ENCODE results near the gene DDX39B.

The DDX39B gene

DNA sequence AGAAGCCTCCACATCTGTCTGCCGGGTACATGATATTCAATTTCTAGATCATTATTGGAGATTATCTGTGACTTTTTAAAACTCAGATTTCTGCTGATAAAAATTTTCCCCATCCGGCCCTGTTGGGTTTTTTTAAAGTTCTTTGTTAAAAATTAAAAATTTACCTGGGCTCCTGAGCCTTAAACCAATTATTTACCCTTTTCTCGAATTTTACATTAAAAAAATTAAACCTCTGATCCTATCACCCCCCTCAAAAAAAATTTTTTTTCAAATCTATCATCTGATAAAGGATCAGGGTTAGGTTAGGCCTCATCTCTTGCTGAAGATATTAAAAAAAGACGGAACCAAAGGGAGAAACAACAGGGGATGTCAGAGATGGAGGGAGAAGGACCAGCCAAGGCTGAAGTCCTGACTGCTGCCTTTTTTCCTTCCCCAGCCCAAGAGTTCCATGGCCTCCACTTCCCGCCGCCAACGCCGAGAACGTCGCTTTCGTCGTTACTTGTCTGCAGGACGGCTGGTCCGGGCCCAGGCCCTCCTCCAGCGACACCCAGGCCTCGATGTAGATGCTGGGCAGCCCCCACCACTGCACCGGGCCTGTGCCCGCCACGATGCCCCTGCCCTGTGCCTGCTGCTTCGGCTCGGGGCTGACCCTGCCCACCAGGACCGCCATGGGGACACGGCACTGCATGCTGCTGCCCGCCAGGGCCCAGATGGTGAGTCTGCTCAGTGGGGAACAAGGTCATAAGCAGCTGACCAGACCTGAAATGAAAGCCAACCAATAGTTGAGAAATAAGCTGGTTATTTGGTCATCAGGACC is 6.1 kb upstream of the DDX39B start:
- no peak for DNase-seq (ENCODE audit: low read depth)

DNA sequence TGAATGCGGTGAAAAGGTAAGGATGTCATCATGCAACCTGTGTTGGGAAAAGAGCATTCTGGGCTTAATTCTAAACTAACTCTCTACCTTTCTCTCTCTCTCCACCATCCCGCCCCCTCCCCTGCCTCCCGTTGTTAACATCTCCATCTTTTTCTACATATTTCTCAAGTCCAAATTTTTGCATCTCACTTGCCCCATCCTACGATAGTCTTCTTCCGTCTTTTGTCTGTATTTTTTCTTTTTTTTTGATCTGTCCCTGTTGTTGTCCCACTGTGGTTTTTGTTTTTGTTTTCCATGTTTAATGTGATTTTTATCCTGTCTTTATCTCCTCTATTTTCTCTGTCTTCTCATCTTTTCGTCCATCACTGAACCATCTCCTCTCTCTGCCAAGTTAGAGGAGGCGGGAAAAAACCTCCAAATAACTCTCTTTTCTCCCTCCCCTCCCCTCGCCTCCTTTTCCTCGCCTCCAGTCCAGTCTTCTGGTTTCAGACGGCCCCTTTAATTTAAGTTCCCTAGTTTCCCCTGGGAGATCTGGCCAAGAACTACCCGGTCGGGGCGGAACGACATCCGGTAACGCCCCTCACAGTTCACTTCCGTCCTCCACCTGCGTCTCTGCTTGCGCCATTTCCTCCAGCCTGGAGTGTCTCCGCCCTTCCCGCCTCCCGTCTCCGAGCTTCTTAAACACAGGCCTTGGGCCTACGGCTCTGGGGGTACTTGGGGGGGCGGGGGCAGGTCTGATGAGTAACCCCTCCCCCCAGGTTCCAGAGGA is 5.3 kb upstream of the DDX39B start, which contains the start of gene NFKBIL1:
Gene NFKBIL1 (plus strand): TSS at position 651 of the 769 bp plus-strand sequence. CDS start 87 bp downstream, at position 738.
- DNase-seq (ENCODE audit: low read depth) = peak; percentile 87

DNA sequence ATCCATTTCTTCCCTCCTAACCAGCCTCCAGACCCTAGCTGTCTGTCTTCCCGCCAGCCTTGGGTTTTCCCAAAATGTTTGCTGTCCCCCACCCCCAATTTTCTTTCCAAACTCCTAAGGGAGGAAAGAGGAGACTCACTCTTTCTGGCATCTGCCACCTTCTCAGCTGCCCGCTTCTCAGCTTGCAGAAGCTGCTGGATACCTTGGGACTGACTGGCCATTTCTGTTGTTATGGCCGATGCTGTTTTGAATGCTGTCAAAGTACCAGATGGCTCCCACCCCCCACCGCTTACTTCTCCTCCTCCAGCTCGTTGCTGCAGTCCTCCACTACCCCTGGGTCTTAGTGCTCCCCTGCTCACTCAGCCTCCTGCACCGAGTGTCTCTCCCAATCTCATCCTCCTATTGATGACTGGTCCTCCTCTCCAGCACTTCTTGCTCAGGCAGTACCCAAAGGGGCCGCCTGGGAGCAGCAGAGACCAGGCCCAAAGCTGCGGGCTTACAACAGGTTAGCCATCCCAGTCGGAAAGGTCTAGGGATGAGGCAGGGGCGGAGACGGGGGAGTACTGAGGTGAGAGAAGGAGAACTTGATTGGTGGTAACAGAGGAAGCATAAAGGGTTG is 4.6 kb upstream of the DDX39B start, which contains the start of gene ATP6V1G2:
Gene ATP6V1G2 (minus strand): TSS at position 270 of the 619 bp plus-strand sequence. CDS start 49 bp downstream, at position 221.
- DNase-seq (ENCODE audit: low read depth) = peak; percentile 77

DNA sequence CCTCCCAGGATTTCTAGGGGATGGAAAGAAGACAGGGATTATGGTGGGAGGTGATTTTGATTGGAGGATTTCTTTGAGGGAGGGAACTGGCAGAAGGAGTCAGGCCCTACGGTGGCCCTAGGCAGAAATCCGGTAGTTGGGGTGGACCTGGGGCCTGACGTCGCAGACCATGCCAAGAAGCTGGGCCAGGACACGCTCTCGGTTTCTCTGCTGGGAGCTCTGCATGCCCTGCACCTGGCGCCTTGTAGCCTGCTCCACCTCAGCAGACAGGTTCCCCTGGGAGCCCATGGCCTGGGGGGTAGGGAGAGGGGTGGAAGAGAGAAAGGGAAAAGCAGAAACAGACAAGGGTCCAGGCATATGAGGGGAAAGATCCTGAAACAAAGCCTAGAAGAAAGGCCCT is 3.5 kb upstream of the DDX39B start:
- DNase-seq (ENCODE audit: low read depth) = no peak

DNA sequence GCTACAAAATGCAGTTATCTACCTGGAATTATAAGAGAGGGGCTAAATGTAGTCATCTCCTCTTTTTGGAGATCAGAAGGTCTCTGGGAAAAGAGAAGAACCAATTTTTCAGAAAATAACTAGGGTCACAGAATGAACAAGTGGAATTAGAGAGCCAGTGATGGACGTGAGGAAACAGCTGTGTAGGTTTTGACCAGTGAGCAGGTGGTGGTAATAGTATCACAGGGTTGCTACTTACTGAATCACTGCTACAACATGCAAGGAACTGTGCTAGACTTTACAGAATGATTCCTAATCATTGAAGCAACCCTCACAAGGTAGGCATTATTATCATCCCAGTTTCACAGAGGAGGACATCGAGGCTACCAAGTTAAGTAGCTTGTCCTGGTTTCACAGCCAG is 2.9 kb upstream of the DDX39B start:
- DNase-seq (ENCODE audit: low read depth) = no peak

DNA sequence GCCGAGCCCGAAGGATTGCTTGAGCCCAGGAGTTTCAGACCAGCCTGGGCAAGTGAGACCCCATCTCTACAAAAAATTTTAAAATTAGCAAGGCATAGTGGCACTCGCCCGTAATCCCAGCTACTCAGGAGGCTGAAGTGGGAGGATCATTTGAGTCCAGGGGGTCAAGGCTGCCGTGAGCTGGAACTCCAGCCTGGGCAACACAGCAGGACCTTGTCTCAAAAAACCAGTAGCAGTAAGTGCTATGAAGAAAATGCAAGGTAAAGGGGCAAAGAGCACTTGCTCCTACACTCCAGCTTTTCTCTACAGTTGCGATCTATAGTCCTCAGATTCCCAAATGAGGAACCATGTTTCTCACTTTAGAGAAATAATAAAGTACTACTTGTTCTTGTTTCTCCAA is 1.8 kb upstream of the DDX39B start:
- no peak for DNase-seq (ENCODE audit: low read depth)

DNA sequence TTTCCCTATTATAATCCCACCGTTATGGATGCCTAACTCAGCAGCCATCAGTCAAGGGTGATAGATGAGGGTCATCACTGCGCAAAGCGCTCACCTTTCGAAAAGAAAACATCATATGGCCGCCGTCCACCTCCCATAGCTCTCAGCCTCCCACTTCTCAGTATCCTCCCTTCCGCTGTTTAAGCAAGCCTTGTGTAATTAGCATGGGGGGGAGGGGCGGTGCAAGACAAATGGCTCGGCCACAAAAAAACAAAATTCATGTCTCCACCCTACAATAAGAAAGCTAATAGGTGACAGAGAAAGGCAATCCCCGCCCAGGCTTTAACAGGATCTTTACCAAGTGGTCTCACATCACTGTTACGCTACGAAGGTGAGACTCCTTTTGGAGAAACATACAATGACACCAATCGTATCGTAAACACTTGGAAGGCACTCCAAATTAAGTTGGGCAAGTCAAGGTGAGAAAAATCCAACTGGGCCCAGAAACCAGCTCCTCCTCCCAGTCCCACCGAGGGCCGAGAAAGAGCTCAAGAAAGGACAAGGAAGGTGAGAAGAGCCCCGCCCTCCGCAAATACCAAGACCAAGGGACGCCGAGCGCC is 645 bp downstream of the DDX39B start:
- peak; percentile 43 for DNase-seq (ENCODE audit: low read depth)

DNA sequence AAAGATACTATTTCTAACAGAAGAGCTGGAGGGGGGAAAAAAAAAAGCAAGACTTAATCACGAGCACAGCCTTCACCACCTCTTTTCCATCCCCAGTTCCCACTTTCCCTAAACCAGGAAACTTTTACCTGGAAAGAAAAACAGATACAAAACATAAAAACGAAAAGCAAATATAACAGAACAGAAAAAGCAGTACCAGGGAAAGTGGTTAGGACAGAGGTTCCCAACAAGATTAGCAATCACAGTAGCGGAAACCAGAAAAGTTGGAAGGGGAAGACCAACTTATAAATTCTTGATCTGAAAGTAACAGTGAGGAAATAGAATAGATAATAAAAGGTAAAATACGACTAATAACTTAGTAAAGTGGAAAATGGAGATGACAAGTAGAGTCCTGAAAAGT is 1.2 kb downstream of the DDX39B start:
- DNase-seq (ENCODE audit: low read depth) = no peak

DNA sequence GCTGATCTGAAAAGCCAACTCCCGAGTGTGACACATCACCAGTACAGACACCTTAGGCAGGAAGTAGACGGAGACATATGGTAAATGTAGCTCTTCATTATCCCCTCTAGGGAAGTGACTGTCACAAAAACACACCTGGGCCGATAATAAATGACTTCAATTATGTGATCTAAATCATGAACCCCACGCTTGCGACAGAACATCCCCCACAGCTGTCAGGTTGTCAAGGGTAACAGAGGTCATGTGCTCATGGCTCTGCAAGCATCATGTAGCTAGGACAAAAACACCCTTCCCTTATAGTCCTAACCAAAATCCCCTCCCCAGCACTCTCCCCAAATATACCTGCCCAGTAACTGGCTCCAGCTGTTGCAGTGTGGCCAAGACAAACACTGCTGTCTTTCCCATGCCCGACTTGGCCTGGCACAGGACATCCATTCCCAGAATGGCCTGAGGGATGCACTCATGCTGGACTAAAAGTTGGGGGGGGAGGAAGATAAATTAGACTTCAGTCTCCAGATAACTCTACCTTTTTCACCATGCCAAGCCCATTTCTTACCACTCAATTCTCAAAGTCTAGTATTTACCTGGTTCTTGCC is 2.9 kb downstream of the DDX39B start:
- no peak for DNase-seq (ENCODE audit: low read depth)

DNA sequence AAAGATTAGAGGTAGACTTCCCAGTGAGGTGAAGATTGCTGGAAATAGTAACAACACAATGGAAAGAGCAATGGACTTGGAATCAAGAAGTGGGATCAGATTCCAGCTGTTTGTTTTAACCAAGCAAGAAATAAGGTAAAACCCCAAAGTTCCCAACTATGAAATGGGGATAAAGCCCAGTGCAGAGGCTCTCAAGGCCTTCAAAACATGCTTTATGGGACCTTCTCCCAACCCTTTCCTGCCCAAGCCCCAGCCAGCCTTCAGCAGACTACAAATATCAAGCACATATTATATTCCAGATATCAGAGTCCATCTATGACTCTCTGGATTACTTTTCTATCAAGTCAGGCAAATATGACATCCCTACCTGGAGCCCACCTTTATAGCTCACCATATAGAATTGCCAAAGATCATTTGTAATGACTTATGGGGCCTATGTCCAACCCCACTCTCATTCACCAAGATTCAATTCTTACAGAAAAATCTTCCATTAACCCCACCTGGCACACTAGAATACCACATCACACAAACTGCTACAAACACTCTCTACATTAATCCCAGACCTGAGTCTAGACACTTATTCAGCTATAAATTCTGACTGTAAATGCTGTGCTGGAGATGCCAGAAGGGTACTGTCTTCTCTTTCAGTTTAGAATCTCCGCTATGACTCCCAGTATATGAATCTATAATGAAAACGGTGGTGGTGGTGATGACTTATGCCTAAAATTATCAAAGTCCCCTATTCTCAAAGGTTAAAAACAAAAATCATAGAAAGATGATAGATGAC is 6.1 kb downstream of the DDX39B start:
- no peak for DNase-seq (ENCODE audit: low read depth)

DNA sequence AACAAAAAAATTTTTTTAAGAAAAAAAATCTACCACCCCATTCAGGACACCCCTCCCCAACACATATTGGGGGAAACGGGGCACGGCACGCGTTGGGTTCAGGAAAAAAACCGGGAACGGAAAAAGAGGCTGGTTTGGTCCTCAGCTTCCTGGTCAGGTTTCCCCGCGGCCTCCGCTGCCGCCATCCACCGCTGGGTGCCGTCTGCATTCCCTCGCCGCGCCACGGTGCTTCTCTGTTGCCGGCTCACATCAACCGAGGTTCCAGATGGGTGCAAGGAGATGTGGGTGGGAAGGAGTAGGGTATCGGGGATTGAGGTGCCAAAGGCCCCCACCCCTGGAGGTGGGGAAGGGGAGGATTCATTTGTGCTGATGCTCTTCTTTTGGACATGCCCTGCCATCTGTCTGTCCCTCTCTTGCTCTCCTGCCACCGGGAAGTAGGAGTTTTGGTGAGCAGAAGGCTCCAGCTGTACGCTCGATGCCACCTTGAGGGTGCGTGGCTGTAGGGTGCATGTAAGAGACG is 7.2 kb downstream of the DDX39B start:
- DNase-seq (ENCODE audit: low read depth) = no peak

DNA sequence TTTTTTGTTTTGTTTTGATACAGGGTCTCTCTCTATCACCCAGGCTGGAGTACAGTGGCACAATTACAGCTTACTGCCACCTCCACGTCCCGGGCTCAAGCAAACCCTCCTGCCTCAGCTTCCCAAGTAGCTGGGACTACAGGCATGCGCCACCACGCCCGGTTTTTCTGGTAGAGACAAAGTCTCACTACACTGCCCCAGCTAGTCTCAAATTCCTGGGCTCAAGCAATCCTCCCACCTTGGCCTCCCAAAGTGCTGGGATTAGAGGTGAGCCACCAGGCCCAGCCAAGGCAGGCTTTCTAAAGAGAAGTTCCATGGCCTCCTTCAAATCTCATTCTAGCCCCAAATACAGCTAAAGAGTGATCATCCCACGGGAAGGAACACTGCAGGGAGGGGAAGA is 7.8 kb downstream of the DDX39B start:
- no peak for DNase-seq (ENCODE audit: low read depth)

DNA sequence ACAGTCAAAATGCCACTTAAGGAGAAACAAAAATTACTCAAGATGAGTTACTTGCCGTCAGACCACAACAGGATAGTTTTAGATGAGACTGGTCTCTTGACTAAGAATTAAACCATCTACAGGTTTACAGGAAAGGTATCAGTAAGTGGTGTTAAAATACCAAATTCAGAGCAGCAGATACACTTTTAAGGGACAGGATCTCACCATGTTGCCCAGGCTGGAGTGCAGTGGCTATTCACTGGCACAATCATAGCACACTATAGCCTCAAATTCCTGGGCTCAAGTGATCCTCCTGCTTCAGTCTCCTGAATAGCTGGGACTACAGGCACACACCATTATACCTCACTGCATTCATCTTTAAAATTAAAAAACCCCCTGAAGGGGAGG is 8.4 kb downstream of the DDX39B start:
- DNase-seq (ENCODE audit: low read depth) = no peak

DNA sequence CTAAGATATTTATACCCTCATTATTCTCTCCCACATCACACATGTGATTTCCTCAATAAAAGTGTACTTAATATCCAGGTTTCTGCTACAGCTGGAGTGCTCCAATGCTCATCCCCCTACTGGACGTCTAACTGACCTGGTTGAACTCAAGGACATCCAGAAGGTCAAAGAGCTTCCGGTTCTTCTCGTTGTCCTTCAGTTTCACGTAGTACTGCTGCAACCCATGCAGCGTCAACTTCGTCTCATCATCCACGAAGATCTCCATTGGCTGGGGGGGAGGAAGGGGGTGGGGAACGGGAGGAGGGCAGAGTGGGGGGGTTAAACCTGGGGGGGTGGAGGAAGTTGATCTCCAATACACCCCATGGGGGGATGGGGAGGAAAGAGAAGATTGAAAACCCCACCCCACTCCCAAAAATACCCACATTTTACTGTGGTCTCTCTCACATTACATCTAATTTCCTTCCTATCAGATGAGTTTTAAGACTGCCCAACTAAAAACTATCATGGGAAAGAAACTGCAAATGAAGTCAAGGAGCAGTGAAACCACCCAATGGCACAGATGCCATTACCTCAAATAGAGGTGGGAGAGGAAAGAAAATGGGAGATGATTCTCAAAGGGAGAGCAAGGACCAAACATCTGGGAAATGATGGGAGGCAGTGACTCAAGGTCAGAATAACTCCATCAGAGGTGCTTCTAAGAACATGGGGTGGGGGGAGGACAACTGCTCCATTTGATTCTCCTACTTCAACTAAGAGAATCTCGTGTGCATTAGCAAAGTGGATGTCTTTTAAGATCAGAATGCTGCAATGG is 9.0 kb downstream of the DDX39B start:
- DNase-seq (ENCODE audit: low read depth) = no peak

DNA sequence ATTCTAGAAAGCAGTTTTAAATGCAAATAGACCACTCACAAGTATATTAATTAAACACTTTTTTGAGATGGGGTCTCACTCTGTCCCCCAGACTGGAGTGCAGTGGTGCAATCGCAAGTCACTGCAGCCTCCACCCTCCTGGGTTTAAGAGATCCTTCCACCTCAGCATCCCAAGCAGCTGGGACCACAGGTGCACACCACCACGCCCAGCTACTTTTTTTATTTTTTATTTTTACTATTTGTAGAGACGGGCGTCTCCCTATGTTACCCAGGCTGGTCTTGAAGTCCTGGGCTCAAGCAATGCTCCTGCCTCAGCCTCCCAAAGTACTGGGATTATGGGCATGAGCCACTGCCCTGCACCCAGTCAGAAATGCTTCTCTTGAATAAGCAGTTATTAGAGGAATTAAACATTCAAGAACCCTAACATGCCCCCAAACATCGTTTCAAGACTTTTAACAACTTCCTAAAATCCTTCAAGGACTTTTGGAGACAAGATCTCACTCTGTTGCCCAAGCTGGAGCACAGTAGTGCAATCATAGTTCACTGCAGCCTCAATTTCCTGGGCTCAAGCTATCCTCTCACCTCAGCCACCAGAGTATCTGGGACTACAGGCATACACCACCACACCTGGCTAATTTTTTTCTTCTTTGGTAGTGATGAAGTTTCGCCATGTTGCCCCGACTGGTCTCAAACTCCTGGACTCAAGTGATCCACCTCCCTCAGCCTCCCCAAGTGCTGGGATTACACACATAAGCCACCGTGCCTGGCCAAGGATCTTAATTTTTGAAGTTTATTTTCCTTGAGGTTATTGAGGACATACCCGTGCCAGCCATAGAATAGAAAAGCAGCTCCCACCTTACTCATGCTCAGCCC is 9.8 kb downstream of the DDX39B start:
- no peak for DNase-seq (ENCODE audit: low read depth)

DNA sequence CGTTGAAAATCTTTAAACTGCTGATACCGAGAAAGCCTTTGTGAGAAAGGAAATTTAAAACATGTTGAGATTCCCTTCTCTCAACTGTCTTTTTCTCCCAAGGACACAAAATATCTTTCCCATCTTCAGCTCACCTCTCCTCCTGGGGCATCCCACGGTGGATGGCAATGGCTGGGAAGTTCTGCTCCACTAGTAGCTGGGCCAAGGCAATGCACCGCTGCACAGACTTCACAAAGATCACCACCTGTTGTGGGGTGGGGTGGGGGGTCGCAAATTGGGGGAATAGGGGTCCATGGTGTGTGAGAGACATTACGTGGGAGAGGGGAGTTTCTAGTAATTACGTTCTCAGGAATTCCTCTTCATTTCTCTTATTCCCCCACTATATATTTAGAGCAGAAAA is 10.6 kb downstream of the DDX39B start:
- DNase-seq (ENCODE audit: low read depth) = no peak

DNA sequence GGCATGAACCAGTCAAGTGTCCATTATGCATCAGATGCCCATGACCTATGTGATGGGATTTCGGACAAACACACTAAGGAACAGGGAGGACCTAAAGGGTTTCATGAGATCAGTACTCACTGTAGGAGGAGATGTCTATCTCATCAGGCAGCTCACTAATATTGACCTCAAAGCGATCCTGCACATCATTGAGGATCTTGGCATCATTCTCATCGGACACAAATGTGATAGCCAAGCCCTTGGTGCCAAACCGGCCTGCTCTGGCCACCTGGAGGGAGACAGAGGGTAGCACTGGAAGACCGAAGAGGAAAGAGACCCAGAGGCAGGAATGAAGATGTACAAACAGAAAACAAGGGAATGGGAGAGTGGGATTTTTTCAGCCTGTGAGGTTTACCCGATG is 11.1 kb downstream of the DDX39B start:
- DNase-seq (ENCODE audit: low read depth) = no peak

DNA sequence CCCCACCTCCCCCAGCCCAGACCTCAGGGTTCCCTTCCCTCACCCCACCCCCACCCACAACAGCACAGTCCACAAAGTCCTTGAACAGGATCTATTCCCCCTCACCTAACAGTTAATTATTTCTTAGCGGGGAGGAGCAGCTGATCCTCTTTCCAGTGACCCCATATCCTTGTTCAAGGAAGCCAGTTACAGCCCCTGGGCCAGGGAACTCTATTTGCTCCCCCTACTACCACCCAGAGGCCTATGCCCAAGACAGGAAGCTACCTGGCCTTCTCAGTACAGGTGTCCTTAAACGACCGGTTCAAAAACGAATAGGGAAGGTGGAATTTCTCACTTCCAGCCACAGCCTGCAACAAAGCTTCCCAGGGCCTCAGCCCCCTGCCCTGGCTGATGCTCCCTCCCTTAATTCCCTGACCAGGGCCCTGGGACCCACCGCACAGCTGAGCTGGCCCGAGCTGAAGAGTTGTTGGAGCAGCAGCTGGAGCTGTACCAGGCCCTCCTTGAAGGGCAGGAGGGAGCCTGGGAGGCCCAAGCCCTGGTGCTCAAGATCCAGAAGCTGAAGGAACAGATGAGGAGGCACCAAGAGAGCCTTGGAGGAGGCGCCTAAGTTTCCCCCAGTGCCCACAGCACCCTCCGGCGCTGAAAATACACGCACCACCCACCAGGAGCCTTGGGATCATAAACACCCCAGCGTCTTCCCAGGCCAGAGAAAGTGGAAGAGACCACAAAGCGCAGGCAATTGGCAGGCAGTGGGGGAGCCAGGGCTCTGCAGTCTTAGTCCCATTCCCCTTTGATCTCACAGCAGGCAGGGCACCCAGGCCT is 12.3 kb downstream of the DDX39B start:
- no peak for DNase-seq (ENCODE audit: low read depth)
